ENCODE results near the gene GNPDA1. TPM values are rescaled to one million over a fixed set of nuclear protein-coding genes. Genes with fewer than 3 reads are reported as not detected.
"Not testable (repeated sequence)": the region's sequence is repeated elsewhere in the genome, so short reads cannot be mapped to it uniquely, and the experiment has no call there.

The GNPDA1 gene
- total RNA-seq (32.9 TPM), polyA plus RNA-seq (39.4 TPM)
- long read RNA-seq, donor 1, partial matches to known transcripts, result 0 of 5 reads
- long read RNA-seq, donor 1, other reads (novel, unspliced or antisense), result 0 of 5 reads
- long read RNA-seq, donor 2, result 0 reads
- long read RNA-seq, donor 3, transcript GNPDA1-201 (7 exons, 2,273 nt), result major isoform, 13 of 19 reads
- long read RNA-seq, donor 3, transcript GNPDA1-210 (6 exons, 2,980 nt), result minor isoform, 6 of 19 reads
- long read RNA-seq, donor 3, partial matches to known transcripts, result 0 of 19 reads
- long read RNA-seq, donor 3, other reads (novel, unspliced or antisense), result 0 of 19 reads
- long read RNA-seq, donor 4, transcript GNPDA1-201 (7 exons, 2,273 nt), result major isoform, 7 of 10 reads
- long read RNA-seq, donor 4, partial matches to known transcripts, result 0 of 10 reads
- long read RNA-seq, donor 4, other reads (novel, unspliced or antisense), result 0 of 10 reads
- long read RNA-seq, donor 5, transcript GNPDA1-201 (7 exons, 2,273 nt), result major isoform, 23 of 28 reads
- long read RNA-seq, donor 5, partial matches to known transcripts, result 0 of 28 reads
- long read RNA-seq, donor 5, other reads (novel, unspliced or antisense), result 0 of 28 reads
- long read RNA-seq, donor 6, transcript GNPDA1-210 (6 exons, 2,980 nt), result major isoform, 7 of 16 reads
- long read RNA-seq, donor 6, transcript GNPDA1-201 (7 exons, 2,273 nt), result major isoform, 7 of 16 reads
- long read RNA-seq, donor 6, partial matches to known transcripts, result 0 of 16 reads
- long read RNA-seq, donor 6, other reads (novel, unspliced or antisense), result 0 of 16 reads
- long read RNA-seq, donor 7, transcript GNPDA1-201 (7 exons, 2,273 nt), result major isoform, 18 of 22 reads
- long read RNA-seq, donor 7, partial matches to known transcripts, result 0 of 22 reads
- long read RNA-seq, donor 7, other reads (novel, unspliced or antisense), result 0 of 22 reads
- long read RNA-seq, donor 8, partial matches to known transcripts, result 0 of 4 reads
- long read RNA-seq, donor 8, other reads (novel, unspliced or antisense), result 0 of 4 reads
- long read RNA-seq, donor 9, transcript GNPDA1-201 (7 exons, 2,273 nt), result major isoform, 5 of 8 reads
- long read RNA-seq, donor 9, partial matches to known transcripts, result 0 of 8 reads
- long read RNA-seq, donor 9, other reads (novel, unspliced or antisense), result 0 of 8 reads
- long read RNA-seq, donor 10, transcript GNPDA1-201 (7 exons, 2,273 nt), result major isoform, 11 of 35 reads
- long read RNA-seq, donor 10, partial matches to known transcripts, result 21 of 35 reads
- long read RNA-seq, donor 10, other reads (novel, unspliced or antisense), result 0 of 35 reads

DNA sequence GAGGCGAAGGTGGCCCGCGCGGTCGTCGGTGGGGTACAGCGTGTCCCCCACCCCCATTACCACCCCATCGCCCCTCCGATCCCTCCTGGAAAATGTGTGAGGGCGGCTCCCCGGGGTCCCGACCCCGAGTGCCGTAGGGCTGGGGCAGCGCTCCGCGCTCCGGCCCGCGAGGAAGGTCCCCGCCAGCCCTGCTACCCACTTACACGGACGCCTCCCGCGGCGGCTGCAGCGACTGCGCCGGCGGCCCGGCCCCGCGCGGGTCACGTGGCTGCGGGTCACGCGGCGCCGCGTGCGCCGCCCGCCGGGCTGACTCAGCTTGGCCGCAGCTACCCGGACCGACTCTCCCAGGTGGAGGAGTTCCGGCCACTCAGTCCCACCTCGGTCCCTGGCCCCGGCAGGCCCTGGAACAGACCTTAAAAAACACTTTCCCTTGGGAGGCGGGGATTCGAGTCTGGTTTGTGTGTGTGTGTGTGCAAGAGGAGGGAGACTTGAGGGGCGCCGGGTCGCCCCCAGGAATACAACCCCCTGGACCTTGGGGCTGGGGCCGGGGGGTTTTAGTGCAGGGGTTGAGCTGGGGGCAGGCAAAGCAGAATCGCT, at the start of gene GNPDA1:
GNPDA1 (minus strand) TSS at position 236 of the 597 bp plus-strand sequence. CDS start 992 bp downstream, outside the sequence.
- DNase-seq (ENCODE audit: low read depth in 6 of 9, low spot score in 9 of 9), result peak in 5 of 9 donors; percentile 47 to 73 (median 61)
- Histone ChIP-seq H3K36me3 (ENCODE audit: control insufficient read depth in 2 of 2, insufficient read depth in 2 of 2, low read length in 1 of 2) (peaks cover 0 to under 1% of the 10 kb centered on the region in 2 donors), H3K27ac (ENCODE audit: low read depth in 1 of 2, low read length in 1 of 2) (peak within 1 kb of the TSS; percentile 21 to 48), H3K9me3 (ENCODE audit: control insufficient read depth in 2 of 2, insufficient read depth in 1 of 2, low read length in 1 of 2) (no peaks in the 10 kb centered on the region), H3K4me3 (ENCODE audit: low read length in 2 of 2) (peak within 1 kb of the TSS; percentile 60 to 65), H3K27me3 (ENCODE audit: control insufficient read depth in 2 of 2, insufficient read depth in 1 of 2, low read length in 1 of 2) (no peaks in the 10 kb centered on the region), H3K4me1 (ENCODE audit: control insufficient read depth in 2 of 2, insufficient read depth in 2 of 2, low read length in 2 of 2) (peaks cover 16 to 36% of the 10 kb centered on the region in 2 donors)
- WGBS, result 2% methylated on average over 58 of the region's 58 CpGs

DNA sequence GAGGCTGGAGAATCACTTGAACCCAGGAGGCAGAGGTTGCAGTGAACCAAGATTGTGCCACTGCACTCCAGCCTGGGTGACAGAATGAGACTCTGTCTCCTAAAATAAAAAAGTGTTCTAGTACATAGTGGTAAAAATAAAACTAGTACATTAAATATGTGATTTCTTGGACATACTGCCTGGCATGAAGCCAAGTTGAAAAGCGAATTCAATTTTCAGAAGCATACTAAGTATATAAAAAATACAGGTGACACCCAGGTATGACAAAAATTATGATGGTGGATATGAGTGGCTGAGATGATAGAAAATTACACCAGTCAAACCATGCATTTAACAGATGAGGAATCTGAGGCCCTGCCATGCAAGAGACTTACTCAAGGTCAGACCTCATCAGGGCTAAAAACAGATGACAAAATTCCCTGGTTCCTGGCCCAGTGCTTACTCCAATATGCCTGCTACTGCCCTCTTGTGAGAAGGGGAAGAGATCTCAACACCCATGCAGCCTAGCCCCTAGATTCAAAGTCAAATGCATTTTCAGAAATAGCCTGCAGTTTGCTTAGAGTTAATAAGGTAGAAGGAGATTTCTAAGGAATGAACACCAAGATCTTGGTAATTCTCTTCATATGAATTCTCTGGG, 46.6 kb upstream of the GNPDA1 start:
- no peak for DNase-seq (ENCODE audit: low read depth in 6 of 9, low spot score in 9 of 9)
- Histone ChIP-seq H3K27ac (ENCODE audit: low read depth in 1 of 2, low read length in 1 of 2) (no peak overlapping the region), H3K27me3 (ENCODE audit: control insufficient read depth in 2 of 2, insufficient read depth in 1 of 2, low read length in 1 of 2) (no peaks in the 10 kb centered on the region), H3K4me1 (ENCODE audit: control insufficient read depth in 2 of 2, insufficient read depth in 2 of 2, low read length in 2 of 2) (peaks cover 0 to 8% of the 10 kb centered on the region in 2 donors), H3K9me3 (ENCODE audit: control insufficient read depth in 2 of 2, insufficient read depth in 1 of 2, low read length in 1 of 2) (no peaks in the 10 kb centered on the region), H3K4me3 (ENCODE audit: low read length in 2 of 2) (no peak overlapping the region), H3K36me3 (ENCODE audit: control insufficient read depth in 2 of 2, insufficient read depth in 2 of 2, low read length in 1 of 2) (no peaks in the 10 kb centered on the region)
- WGBS, result 93% methylated on average over 1 of the region's 1 CpG

DNA sequence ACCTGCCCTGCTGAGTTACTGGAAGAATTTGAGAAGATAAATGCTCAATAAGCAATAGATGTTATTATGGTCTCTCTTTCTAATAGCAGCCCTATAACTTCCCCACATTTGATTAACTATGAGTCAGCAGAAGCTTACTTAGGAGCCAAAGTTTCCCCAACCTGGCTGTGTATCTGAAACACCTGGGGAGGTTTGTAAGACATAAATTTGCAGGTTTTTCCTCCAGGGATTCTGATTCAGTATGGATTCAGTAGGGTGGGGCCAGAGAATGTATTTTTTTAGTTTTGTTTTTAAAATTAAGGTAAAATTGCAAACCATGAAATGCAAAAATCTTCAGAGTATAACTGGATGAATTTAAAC, 44.9 kb upstream of the GNPDA1 start:
- H3K9me3 ChIP-seq (ENCODE audit: control insufficient read depth in 2 of 2, insufficient read depth in 1 of 2, low read length in 1 of 2), result no peaks in the 10 kb centered on the region
- H3K27me3 ChIP-seq (ENCODE audit: control insufficient read depth in 2 of 2, insufficient read depth in 1 of 2, low read length in 1 of 2), result peaks cover 0 to 2% of the 10 kb centered on the region in 2 donors
- H3K27ac ChIP-seq (ENCODE audit: low read depth in 1 of 2, low read length in 1 of 2), result no peak overlapping the region
- no peak for DNase-seq (ENCODE audit: low read depth in 6 of 9, low spot score in 9 of 9)
- no peaks in the 10 kb centered on the region for H3K36me3 ChIP-seq (ENCODE audit: control insufficient read depth in 2 of 2, insufficient read depth in 2 of 2, low read length in 1 of 2)
- no peak overlapping the region for H3K4me3 ChIP-seq (ENCODE audit: low read length in 2 of 2)
- H3K4me1 ChIP-seq (ENCODE audit: control insufficient read depth in 2 of 2, insufficient read depth in 2 of 2, low read length in 2 of 2), result peaks cover 0 to 2% of the 10 kb centered on the region in 2 donors

GRCh38 chr5:142056816-142057696, 44.2 kb upstream of the GNPDA1 start:
- Histone ChIP-seq H3K27ac (ENCODE audit: low read depth in 1 of 2, low read length in 1 of 2) (no peak overlapping the region), H3K36me3 (ENCODE audit: control insufficient read depth in 2 of 2, insufficient read depth in 2 of 2, low read length in 1 of 2) (no peaks in the 10 kb centered on the region), H3K4me3 (ENCODE audit: low read length in 2 of 2) (no peak overlapping the region), H3K9me3 (ENCODE audit: control insufficient read depth in 2 of 2, insufficient read depth in 1 of 2, low read length in 1 of 2) (no peaks in the 10 kb centered on the region), H3K4me1 (ENCODE audit: control insufficient read depth in 2 of 2, insufficient read depth in 2 of 2, low read length in 2 of 2) (peaks cover 0 to 2% of the 10 kb centered on the region in 2 donors), H3K27me3 (ENCODE audit: control insufficient read depth in 2 of 2, insufficient read depth in 1 of 2, low read length in 1 of 2) (peaks cover 0 to 2% of the 10 kb centered on the region in 2 donors)
- 93% methylated on average over 5 of the region's 5 CpGs for WGBS
- no peak for DNase-seq (ENCODE audit: low read depth in 6 of 9, low spot score in 9 of 9)

DNA sequence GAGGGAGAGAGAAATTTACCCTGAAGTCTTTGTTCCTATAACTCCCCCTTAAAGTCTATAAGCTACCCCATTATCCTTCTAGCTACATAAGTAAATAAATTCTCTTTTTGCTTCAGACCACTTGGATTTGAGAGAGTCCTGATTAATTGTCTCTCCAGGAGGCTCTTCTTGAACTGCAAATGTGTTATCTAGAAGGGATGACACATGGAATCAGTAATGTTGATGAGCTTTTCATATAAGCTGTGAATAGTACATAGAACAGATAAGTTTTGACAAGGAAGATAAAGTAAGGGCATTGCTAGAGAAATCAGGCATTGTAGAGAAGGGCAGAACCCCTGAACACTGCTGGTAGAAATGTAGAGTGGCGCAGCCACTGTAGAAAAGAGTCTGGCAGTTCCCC, 42.5 kb upstream of the GNPDA1 start:
- Histone ChIP-seq H3K4me1 (ENCODE audit: control insufficient read depth in 2 of 2, insufficient read depth in 2 of 2, low read length in 2 of 2) (peaks cover 0 to 2% of the 10 kb centered on the region in 2 donors), H3K36me3 (ENCODE audit: control insufficient read depth in 2 of 2, insufficient read depth in 2 of 2, low read length in 1 of 2) (no peaks in the 10 kb centered on the region), H3K27me3 (ENCODE audit: control insufficient read depth in 2 of 2, insufficient read depth in 1 of 2, low read length in 1 of 2) (peaks cover 0 to 2% of the 10 kb centered on the region in 2 donors), H3K27ac (ENCODE audit: low read depth in 1 of 2, low read length in 1 of 2) (no peak overlapping the region), H3K9me3 (ENCODE audit: control insufficient read depth in 2 of 2, insufficient read depth in 1 of 2, low read length in 1 of 2) (no peaks in the 10 kb centered on the region), H3K4me3 (ENCODE audit: low read length in 2 of 2) (no peak overlapping the region)
- WGBS, result 98% methylated on average over 1 of the region's 1 CpG
- DNase-seq (ENCODE audit: low read depth in 6 of 9, low spot score in 9 of 9), result no peak

- 87% methylated on average over 4 of the region's 4 CpGs for WGBS
Observed at GRCh38 chr5:142053426-142054151, 40.8 kb upstream of the GNPDA1 start.

DNA sequence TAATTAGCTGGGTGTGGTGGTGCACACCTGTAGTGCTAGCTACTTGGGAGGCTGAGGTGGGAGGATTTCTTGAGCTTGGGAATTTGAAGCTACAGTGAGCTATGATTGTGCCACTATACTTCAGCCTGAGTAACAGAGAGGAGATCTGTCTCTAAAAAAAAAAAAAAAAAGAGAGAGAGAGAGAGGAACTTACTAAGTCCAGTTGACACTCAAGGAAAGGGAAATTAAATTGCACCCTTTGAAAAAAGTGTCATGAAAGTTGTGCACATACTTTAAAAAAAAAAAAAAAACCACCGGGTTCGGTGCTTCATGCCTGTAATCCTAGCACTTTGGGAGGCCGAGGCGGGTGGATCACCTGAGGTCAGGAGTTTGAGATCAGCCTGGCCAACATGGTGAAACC, 39.2 kb upstream of the GNPDA1 start:
- WGBS, result 96% methylated on average over 4 of the region's 4 CpGs
- not testable (repeated sequence) for H3K27ac ChIP-seq (ENCODE audit: low read depth in 1 of 2, low read length in 1 of 2); H3K4me3 ChIP-seq (ENCODE audit: low read length in 2 of 2); H3K9me3 ChIP-seq (ENCODE audit: control insufficient read depth in 2 of 2, insufficient read depth in 1 of 2, low read length in 1 of 2); H3K4me1 ChIP-seq (ENCODE audit: control insufficient read depth in 2 of 2, insufficient read depth in 2 of 2, low read length in 2 of 2); H3K36me3 ChIP-seq (ENCODE audit: control insufficient read depth in 2 of 2, insufficient read depth in 2 of 2, low read length in 1 of 2); H3K27me3 ChIP-seq (ENCODE audit: control insufficient read depth in 2 of 2, insufficient read depth in 1 of 2, low read length in 1 of 2); DNase-seq (ENCODE audit: low read depth in 6 of 9, low spot score in 9 of 9)

More at GRCh38 chr5:142053426-142054151, 40.8 kb upstream of the GNPDA1 start:
- Histone ChIP-seq H3K27ac (ENCODE audit: low read depth in 1 of 2, low read length in 1 of 2) (no peak overlapping the region), H3K4me1 (ENCODE audit: control insufficient read depth in 2 of 2, insufficient read depth in 2 of 2, low read length in 2 of 2) (peaks cover 0 to 2% of the 10 kb centered on the region in 2 donors), H3K27me3 (ENCODE audit: control insufficient read depth in 2 of 2, insufficient read depth in 1 of 2, low read length in 1 of 2) (peaks cover 0 to 2% of the 10 kb centered on the region in 2 donors), H3K4me3 (ENCODE audit: low read length in 2 of 2) (no peak overlapping the region), H3K9me3 (ENCODE audit: control insufficient read depth in 2 of 2, insufficient read depth in 1 of 2, low read length in 1 of 2) (no peaks in the 10 kb centered on the region), H3K36me3 (ENCODE audit: control insufficient read depth in 2 of 2, insufficient read depth in 2 of 2, low read length in 1 of 2) (no peaks in the 10 kb centered on the region)
- peak in 1 of 9 donors; percentile 15 for DNase-seq (ENCODE audit: low read depth in 6 of 9, low spot score in 9 of 9)
